Activated CD4-positive, alpha-beta T cell treated with anti-CD3 and anti-CD28 coated beads, Interleukin-2, amount 10 ng/mL, durations not matched to agents 7 days and 5 days (primary cell): ENCODE data around the gene TRAF7. TPM values are rescaled to one million over a fixed set of nuclear protein-coding genes. Genes with fewer than 3 reads are reported as not detected.

Experiments used
- CTCF ChIA-PET: fragments of 350-600 bp; sonication (Branson Sonifier 250); formaldehyde crosslinking; loops from one replicate; lab custom pipeline; 2021; ENCODE audit warnings: antibody characterized with exemption; lab: Charles Lee
- POLR2A ChIA-PET: fragments of 350-600 bp; sonication (Branson Sonifier 250); formaldehyde crosslinking; loops from one replicate; lab custom pipeline; 2021; ENCODE audit warnings: antibody characterized with exemption; lab: Charles Lee
- DNase-seq: peaks from one replicate; pipeline ENCODE4 v3.0.0-alpha.2; 2020
- H3K27ac Mint-ChIP-seq: one replicate; pipeline ENCODE4 v1.8.0; 2021; ENCODE audit warnings: mild to moderate bottlenecking, moderate library complexity, mixed read lengths
- H3K27me3 Mint-ChIP-seq: one replicate; pipeline ENCODE4 v1.8.0; 2021; ENCODE audit warnings: mixed read lengths
- H3K36me3 Mint-ChIP-seq: one replicate; pipeline ENCODE4 v1.8.0; 2021; ENCODE audit warnings: low read depth, mixed read lengths
- H3K4me1 Mint-ChIP-seq: one replicate; pipeline ENCODE4 v1.8.0; 2021; ENCODE audit warnings: mixed read lengths
- H3K4me3 Mint-ChIP-seq: one replicate; pipeline ENCODE4 v1.8.0; 2021; ENCODE audit warnings: mild to moderate bottlenecking, moderate library complexity, mixed read lengths
- H3K9me3 Mint-ChIP-seq: one replicate; pipeline ENCODE4 v1.8.0; 2021; ENCODE audit warnings: mixed read lengths
- total RNA-seq, 2 experiments: library from RNA; stranded (reverse); gene quantifications; one replicate each; pipeline ENCODE4 v1.2.3, GENCODE V29; 2021

The TRAF7 gene
- total RNA-seq, 2 experiments from 2014 or later, result 55.6 to 59.7 TPM

- H3K4me1 Mint-ChIP-seq, result peaks cover 47% of the 10 kb centered on the region
- DNase-seq, result peak; percentile 30
- peak overlapping the region; percentile 92 for H3K4me3 Mint-ChIP-seq
These were observed 970 bp upstream of the TRAF7 start for GRCh38 chr16:2154533-2155090.

GRCh38 chr16:2155977-2156848, 631 bp downstream of the TRAF7 start:
- no peaks in the 10 kb centered on the region for H3K9me3 Mint-ChIP-seq
- peaks cover 39% of the 10 kb centered on the region for H3K4me1 Mint-ChIP-seq
- POLR2A ChIA-PET, result interaction anchor here (0.6 to 1.8 kb wide), 7 partner anchors 10 to 303 kb away, joined by 3 to 8 read pairs (median 3); partner anchors contain the start of genes ECI1, NHERF2 and PGP

More at GRCh38 chr16:2154533-2155090, 970 bp upstream of the TRAF7 start:
- Mint-ChIP-seq H3K27ac (peak overlapping the region; percentile 76), H3K9me3 (no peaks in the 10 kb centered on the region), H3K36me3 (peaks cover 23% of the 10 kb centered on the region), H3K27me3 (no peaks in the 10 kb centered on the region)
- ChIA-PET POLR2A (interaction anchor here (0.7 to 1.8 kb wide), 6 partner anchors 8 to 206 kb away, joined by 3 to 13 read pairs (median 3); partner anchors contain the start of genes ECI1 and PGP), CTCF (interaction anchor here (0.6 to 2.1 kb wide), 9 partner anchors 8 to 232 kb away, joined by 3 to 9 read pairs (median 4); no protein-coding TSS in a partner anchor)

GRCh38 chr16:2156849-2157224, 1.3 kb downstream of the TRAF7 start:
- Mint-ChIP-seq H3K4me1 (peaks cover 35% of the 10 kb centered on the region), H3K27me3 (no peaks in the 10 kb centered on the region), H3K4me3 (peak overlapping the region; percentile 92), H3K9me3 (no peaks in the 10 kb centered on the region), H3K27ac (peak overlapping the region; percentile 48), H3K36me3 (peaks cover 16% of the 10 kb centered on the region)
- CTCF ChIA-PET, result no interaction called here
- POLR2A ChIA-PET, result no interaction called here
- no peak for DNase-seq

More at GRCh38 chr16:2155977-2156848, 631 bp downstream of the TRAF7 start:
- Mint-ChIP-seq H3K36me3 (peaks cover 23% of the 10 kb centered on the region), H3K27me3 (no peaks in the 10 kb centered on the region), H3K4me3 (peak overlapping the region; percentile 92), H3K27ac (peak overlapping the region; percentile 93)
- DNase-seq, result no peak
- CTCF ChIA-PET, result interaction anchor here (0.5 to 2.1 kb wide), 7 partner anchors 16 to 191 kb away, joined by 3 to 9 read pairs (median 3); partner anchors contain the start of gene RPS2

- H3K4me1 Mint-ChIP-seq, result peaks cover 34% of the 10 kb centered on the region
These were observed 2.1 kb downstream of the TRAF7 start for GRCh38 chr16:2157480-2158261.

GRCh38 chr16:2158262-2158638, 2.7 kb downstream of the TRAF7 start:
- no peaks in the 10 kb centered on the region for H3K9me3 Mint-ChIP-seq
- peaks cover 33% of the 10 kb centered on the region for H3K4me1 Mint-ChIP-seq
- ChIA-PET CTCF (interaction anchor here (1.0 kb wide), 1 partner anchor 39 kb away, joined by 3 read pairs; no protein-coding TSS in a partner anchor), POLR2A (no interaction called here)
- peaks cover 20% of the 10 kb centered on the region for H3K36me3 Mint-ChIP-seq
- H3K27me3 Mint-ChIP-seq, result no peaks in the 10 kb centered on the region
- no peak overlapping the region for H3K4me3 Mint-ChIP-seq
- DNase-seq, result no peak
- no peak overlapping the region for H3K27ac Mint-ChIP-seq

More at GRCh38 chr16:2157480-2158261, 2.1 kb downstream of the TRAF7 start:
- H3K27ac Mint-ChIP-seq, result no peak overlapping the region
- peaks cover 19% of the 10 kb centered on the region for H3K36me3 Mint-ChIP-seq
- no peak for DNase-seq
- H3K9me3 Mint-ChIP-seq, result no peaks in the 10 kb centered on the region
- no peaks in the 10 kb centered on the region for H3K27me3 Mint-ChIP-seq
- POLR2A ChIA-PET, result no interaction called here
- CTCF ChIA-PET, result interaction anchor here (0.7 to 1.0 kb wide), 2 partner anchors 40 to 942 kb away, joined by 3 read pairs; no protein-coding TSS in a partner anchor
- peak overlapping the region; percentile 92 for H3K4me3 Mint-ChIP-seq

- Mint-ChIP-seq H3K4me3 (no peak overlapping the region), H3K36me3 (peaks cover 18% of the 10 kb centered on the region), H3K27me3 (no peaks in the 10 kb centered on the region), H3K9me3 (no peaks in the 10 kb centered on the region), H3K4me1 (peaks cover 25% of the 10 kb centered on the region), H3K27ac (no peak overlapping the region)
- ChIA-PET POLR2A (interaction anchor here (0.6 kb wide), 1 partner anchor 23 kb away, joined by 3 read pairs; the partner anchor contains the start of gene PKD1), CTCF (interaction anchor here (0.5 kb wide), 1 partner anchor 204 kb away, joined by 4 read pairs; no protein-coding TSS in a partner anchor)
- DNase-seq, result no peak
These were observed 3.7 kb downstream of the TRAF7 start for GRCh38 chr16:2159175-2159838.

- Mint-ChIP-seq H3K4me1 (peaks cover 21% of the 10 kb centered on the region), H3K4me3 (no peak overlapping the region), H3K27me3 (no peaks in the 10 kb centered on the region), H3K36me3 (peaks cover 17% of the 10 kb centered on the region), H3K9me3 (no peaks in the 10 kb centered on the region), H3K27ac (no peak overlapping the region)
- DNase-seq, result no peak
- POLR2A ChIA-PET, result no interaction called here
- CTCF ChIA-PET, result interaction anchor here (0.5 to 1.1 kb wide), 2 partner anchors 8 to 305 kb away, joined by 3 to 4 read pairs; no protein-coding TSS in a partner anchor
These were observed 5.5 kb downstream of the TRAF7 start for GRCh38 chr16:2160915-2161551.

- Mint-ChIP-seq H3K36me3 (peaks cover 20% of the 10 kb centered on the region), H3K4me1 (peaks cover 16% of the 10 kb centered on the region), H3K27ac (peak overlapping the region; percentile 25), H3K27me3 (no peaks in the 10 kb centered on the region), H3K9me3 (no peaks in the 10 kb centered on the region), H3K4me3 (no peak overlapping the region)
- ChIA-PET CTCF (interaction anchor here (1.0 to 1.1 kb wide), 2 partner anchors 9 to 232 kb away, joined by 3 read pairs; no protein-coding TSS in a partner anchor), POLR2A (no interaction called here)
- DNase-seq, result no peak
These were observed 6.3 kb downstream of the TRAF7 start for GRCh38 chr16:2161911-2162310.

GRCh38 chr16:2162676-2163118, 7.1 kb downstream of the TRAF7 start:
- Mint-ChIP-seq H3K9me3 (no peaks in the 10 kb centered on the region), H3K36me3 (peaks cover 20% of the 10 kb centered on the region), H3K27ac (no peak overlapping the region), H3K4me1 (peaks cover 9% of the 10 kb centered on the region), H3K27me3 (no peaks in the 10 kb centered on the region), H3K4me3 (no peak overlapping the region)
- ChIA-PET POLR2A (no interaction called here), CTCF (interaction anchor here (1.0 kb wide), 1 partner anchor 233 kb away, joined by 3 read pairs; no protein-coding TSS in a partner anchor)
- DNase-seq, result no peak

GRCh38 chr16:2163211-2163881, 7.8 kb downstream of the TRAF7 start:
- Mint-ChIP-seq H3K9me3 (no peaks in the 10 kb centered on the region), H3K4me3 (no peak overlapping the region), H3K4me1 (peaks cover 5% of the 10 kb centered on the region), H3K27ac (no peak overlapping the region), H3K36me3 (peaks cover 20% of the 10 kb centered on the region), H3K27me3 (no peaks in the 10 kb centered on the region)
- ChIA-PET POLR2A (no interaction called here), CTCF (no interaction called here)
- no peak for DNase-seq

GRCh38 chr16:2165861-2166260, 10.3 kb downstream of the TRAF7 start:
- DNase-seq, result no peak
- Mint-ChIP-seq H3K9me3 (no peaks in the 10 kb centered on the region), H3K27ac (no peak overlapping the region), H3K4me1 (no peaks in the 10 kb centered on the region), H3K27me3 (no peaks in the 10 kb centered on the region), H3K36me3 (peaks cover 20% of the 10 kb centered on the region), H3K4me3 (no peak overlapping the region)
- CTCF ChIA-PET, result no interaction called here
- POLR2A ChIA-PET, result no interaction called here
